ENCODE measurements around the gene SMARCC2.

DNA sequence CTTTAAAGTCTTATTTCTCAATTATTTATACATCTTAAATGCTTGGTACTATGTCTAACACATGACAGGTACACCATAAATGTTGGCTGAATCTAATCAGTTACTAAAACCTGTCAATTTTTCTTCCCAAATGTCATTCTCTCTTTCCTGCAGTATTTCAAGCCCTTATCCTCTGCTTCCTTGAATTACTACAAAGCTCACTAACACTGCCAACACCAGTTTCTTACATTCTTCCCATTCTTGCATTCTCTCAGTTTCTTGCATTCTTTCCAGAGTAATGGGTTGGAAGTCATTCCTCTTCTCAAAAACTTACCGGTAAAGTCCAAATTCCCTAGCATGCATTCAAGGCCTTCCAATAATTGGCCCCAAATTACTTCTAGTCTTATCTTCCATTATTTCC lies 9.6 kb upstream of the SMARCC2 start:
- TF ChIP-seq, protein P1, sequence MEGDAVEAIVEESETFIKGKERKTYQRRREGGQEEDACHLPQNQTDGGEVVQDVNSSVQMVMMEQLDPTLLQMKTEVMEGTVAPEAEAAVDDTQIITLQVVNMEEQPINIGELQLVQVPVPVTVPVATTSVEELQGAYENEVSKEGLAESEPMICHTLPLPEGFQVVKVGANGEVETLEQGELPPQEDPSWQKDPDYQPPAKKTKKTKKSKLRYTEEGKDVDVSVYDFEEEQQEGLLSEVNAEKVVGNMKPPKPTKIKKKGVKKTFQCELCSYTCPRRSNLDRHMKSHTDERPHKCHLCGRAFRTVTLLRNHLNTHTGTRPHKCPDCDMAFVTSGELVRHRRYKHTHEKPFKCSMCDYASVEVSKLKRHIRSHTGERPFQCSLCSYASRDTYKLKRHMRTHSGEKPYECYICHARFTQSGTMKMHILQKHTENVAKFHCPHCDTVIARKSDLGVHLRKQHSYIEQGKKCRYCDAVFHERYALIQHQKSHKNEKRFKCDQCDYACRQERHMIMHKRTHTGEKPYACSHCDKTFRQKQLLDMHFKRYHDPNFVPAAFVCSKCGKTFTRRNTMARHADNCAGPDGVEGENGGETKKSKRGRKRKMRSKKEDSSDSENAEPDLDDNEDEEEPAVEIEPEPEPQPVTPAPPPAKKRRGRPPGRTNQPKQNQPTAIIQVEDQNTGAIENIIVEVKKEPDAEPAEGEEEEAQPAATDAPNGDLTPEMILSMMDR (conservative IDR thresholded peaks at IDR 0.05; ENCODE audit: low read length) = no peak
- no peak for TF ChIP-seq EZH2phosphoT487 (IDR thresholded peaks at IDR 0.05; ENCODE audit: borderline replicate concordance)

All from Loucy (cell line).